Activated T-cell treated with anti-CD3 and anti-CD28 coated beads for 48 hours (primary cell): ENCODE data around the gene VARS2.
"Not testable (repeated sequence)": the region's sequence is repeated elsewhere in the genome, so short reads cannot be mapped to it uniquely, and the experiment has no call there.

ENCODE experiments used
- DNase-seq: peaks from one replicate; pipeline ENCODE4 v3.0.0-alpha.2; 2020; ENCODE audit warnings: low read depth

VARS2 gene

GRCh38 chr6:30898750-30899360 is 15.2 kb upstream of the VARS2 start:
- DNase-seq: no peak

GRCh38 chr6:30900863-30901417 is 13.1 kb upstream of the VARS2 start:
- no peak for DNase-seq

- DNase-seq: no peak
These were observed 12.6 kb upstream of the VARS2 start for GRCh38 chr6:30901436-30901835.

- not testable (repeated sequence) for DNase-seq
These were observed 11.8 kb upstream of the VARS2 start for GRCh38 chr6:30902196-30902595.

- DNase-seq: no peak
These were observed 11.3 kb upstream of the VARS2 start for GRCh38 chr6:30902709-30903108.

- no peak for DNase-seq
These were observed 10.8 kb upstream of the VARS2 start for GRCh38 chr6:30903236-30903635.

GRCh38 chr6:30907290-30907757 is 6.7 kb upstream of the VARS2 start:
- DNase-seq: not testable (repeated sequence)

- DNase-seq: peak; percentile 91
These were observed 6.1 kb upstream of the VARS2 start, which contains the start of gene GTF2H4 for GRCh38 chr6:30907758-30908591. TSS of gene GTF2H4 (plus strand) at chr6:30908207.

- no peak for DNase-seq
These were observed 5.3 kb upstream of the VARS2 start for GRCh38 chr6:30908700-30909099.

GRCh38 chr6:30910473-30910872 is 3.6 kb upstream of the VARS2 start:
- not testable (repeated sequence) for DNase-seq

GRCh38 chr6:30912746-30913520 is 1.1 kb upstream of the VARS2 start:
- no peak for DNase-seq

- DNase-seq: no peak
These were observed 340 bp upstream of the VARS2 start for GRCh38 chr6:30913721-30914075.

- DNase-seq: peak; percentile 5
These were observed 984 bp downstream of the VARS2 start for GRCh38 chr6:30914854-30915590.

- DNase-seq: no peak
These were observed 1.5 kb downstream of the VARS2 start for GRCh38 chr6:30915591-30915946.

- DNase-seq: no peak
These were observed 3.0 kb downstream of the VARS2 start for GRCh38 chr6:30917041-30917440.

- no peak for DNase-seq
These were observed 3.4 kb downstream of the VARS2 start for GRCh38 chr6:30917487-30917886.

GRCh38 chr6:30918670-30919069 is 4.6 kb downstream of the VARS2 start:
- DNase-seq: no peak

GRCh38 chr6:30922447-30922852 is 8.4 kb downstream of the VARS2 start:
- DNase-seq: no peak

GRCh38 chr6:30924040-30924627 is 10.1 kb downstream of the VARS2 start:
- not testable (repeated sequence) for DNase-seq

GRCh38 chr6:30926644-30927043 is 12.6 kb downstream of the VARS2 start:
- no peak for DNase-seq

- DNase-seq: not testable (repeated sequence)
These were observed 13.0 kb downstream of the VARS2 start for GRCh38 chr6:30927080-30927479.
